HepG2 (cell line): ENCODE measurements around the gene GDE1. TPM values are rescaled to one million over a fixed set of nuclear protein-coding genes. Genes with fewer than 3 reads are reported as not detected.

Source experiments
- AHR ChIP-seq: IDR thresholded peaks from 2 replicates; pipeline ENCODE4 v1.6.1; 2018; ENCODE audit warnings: missing genetic modification reagents, missing compliant biosample characterization
- CEBPB ChIP-seq: IDR thresholded peaks from 2 replicates; pipeline ENCODE4 v1.6.1; 2011; ENCODE audit warnings: low read depth, low read length, improper control_type of control experiment, borderline replicate concordance
- EP300 ChIP-seq, 3 experiments: sonication (generic) in 1 of 3; formaldehyde crosslinking in 1 of 3; IDR thresholded peaks; 2 replicates each; pipeline versions ENCODE4 v1.5.1 to v1.6.1; 2011 to 2020; ENCODE audit warnings: low read depth in 2 of 3, low read length in 2 of 3, borderline replicate concordance in 1 of 3, improper control_type of control experiment in 1 of 3, mild to moderate bottlenecking in 1 of 3, missing genetic modification reagents in 1 of 3, moderate library complexity in 1 of 3
- ERF ChIP-seq: IDR thresholded peaks from 2 replicates; pipeline ENCODE4 v1.6.1; 2018; ENCODE audit warnings: missing biosample characterization, missing genetic modification reagents
- FOXJ3 ChIP-seq: sonication (generic); formaldehyde crosslinking; IDR thresholded peaks from 2 replicates; pipeline ENCODE4 v1.4.0; 2020; ENCODE audit warnings: missing genetic modification reagents, mild to moderate bottlenecking, borderline replicate concordance
- HINFP ChIP-seq: sonication (generic); formaldehyde crosslinking; IDR thresholded peaks from 2 replicates; pipeline ENCODE4 v1.4.0; 2020; ENCODE audit warnings: low read depth, mild to moderate bottlenecking, missing genetic modification reagents
- MEIS1 ChIP-seq: sonication (generic); formaldehyde crosslinking; IDR thresholded peaks from 2 replicates; pipeline ENCODE4 v1.9.0; 2021; ENCODE audit warnings: mild to moderate bottlenecking, missing genetic modification reagents, moderate library complexity, borderline replicate concordance
- MTA1 ChIP-seq: sonication (generic); formaldehyde crosslinking; IDR thresholded peaks from 2 replicates; pipeline ENCODE4 v1.4.0; 2020; ENCODE audit warnings: missing genetic modification reagents, mild to moderate bottlenecking, borderline replicate concordance
- MZF1 ChIP-seq: sonication (generic); formaldehyde crosslinking; IDR thresholded peaks from 2 replicates; pipeline ENCODE4 v1.8.1; 2023; ENCODE audit warnings: mild to moderate bottlenecking, missing genetic modification reagents, borderline replicate concordance
- SIN3A ChIP-seq: IDR thresholded peaks from 2 replicates; pipeline ENCODE4 v1.6.1; 2011; ENCODE audit warnings: low read depth, mild to moderate bottlenecking, control low read depth, low read length, borderline replicate concordance
- ZFP82 ChIP-seq: sonication (generic); formaldehyde crosslinking; IDR thresholded peaks from 2 replicates; pipeline ENCODE4 v1.5.1; 2020; ENCODE audit warnings: mild to moderate bottlenecking, missing genetic modification reagents, borderline replicate concordance
- ZNF138 ChIP-seq: sonication (generic); formaldehyde crosslinking; IDR thresholded peaks from 2 replicates; pipeline ENCODE4 v1.5.0; 2020; ENCODE audit warnings: mild to moderate bottlenecking, low read depth, missing genetic modification reagents
- ZNF160 ChIP-seq: sonication (generic); formaldehyde crosslinking; IDR thresholded peaks from 2 replicates; pipeline ENCODE4 v1.8.0; 2022; ENCODE audit warnings: mild to moderate bottlenecking, inconsistent platforms, missing genetic modification reagents
- ZNF775 ChIP-seq: sonication (generic); formaldehyde crosslinking; IDR thresholded peaks from 2 replicates; pipeline ENCODE4 v1.4.0; 2020; ENCODE audit warnings: missing genetic modification reagents, mild to moderate bottlenecking, moderate library complexity, borderline replicate concordance
- polyA plus RNA-seq, 8 experiments: library from polyadenylated mRNA; depleted of rRNA in 3 of 8; stranded (reverse) in 7 of 8; unstranded in 1 of 8; fragments of >200 nt; fragmentation: Illumina TruSeq in 4 of 8; extraction: Trizol in 4 of 8; gene quantifications; 2 replicates each; pipeline versions ENCODE4 v1.2.1 to v1.2.3, GENCODE V29; 2011 to 2016; ENCODE audit warnings: low read depth in 4 of 8, missing spikeins in 1 of 8, mixed read lengths in 1 of 8; ENCODE audit not compliant: insufficient read depth in 1 of 8
- total RNA-seq, 5 experiments: library from RNA; depleted of rRNA; stranded (reverse); fragments of >200 nt; fragmentation: Illumina TruSeq; extraction: Trizol; gene quantifications; 2 replicates each; pipeline ENCODE4 v1.2.3, GENCODE V29; 2016; ENCODE audit warnings: low read depth in 1 of 5
- TF ChIP-seq, protein P1 (sequence below): sonication (generic); formaldehyde crosslinking; IDR thresholded peaks from 2 replicates; pipeline ENCODE4 v1.4.0; 2020; ENCODE audit warnings: missing genetic modification reagents, mild to moderate bottlenecking, borderline replicate concordance
- TF ChIP-seq, protein P2 (sequence below): sonication (generic); formaldehyde crosslinking; IDR thresholded peaks from 2 replicates; pipeline ENCODE4 v1.4.0; 2020; ENCODE audit warnings: missing genetic modification reagents

GDE1 gene
- total and polyA plus RNA-seq, 2 of the 13 experiments (the other 11 are each of a cell fraction or from before 2014, with no cell fraction given): 35.9 to 59.0 TPM

GRCh38 chr16:19523559-19524355 lies 1.9 kb upstream of the GDE1 start, which contains the start of gene CCP110 (continued):
- no peak for TF ChIP-seq EP300 (IDR thresholded peaks at IDR 0.05; ENCODE audit: low read depth in 2 of 2, low read length in 2 of 2)
- TF ChIP-seq EP300 (CRISPR knock-in tag; IDR thresholded peaks at IDR 0.05; ENCODE audit: borderline replicate concordance): peak; percentile 49; the same call in 1 of the 2 replicates
- peak; percentile 88; the same call in 1 of the 2 replicates for TF ChIP-seq MEIS1 (CRISPR knock-in tag)
- TF ChIP-seq CEBPB: peak; percentile 23; the same call in 1 of the 2 replicates
- no peak; the same call in none of the 2 replicates for TF ChIP-seq AHR
- TF ChIP-seq MZF1 (CRISPR knock-in tag): no peak
- peak; percentile 75; the same call in 1 of the 2 replicates for TF ChIP-seq ZNF138 (CRISPR knock-in tag)
- peak; percentile 96 for TF ChIP-seq SIN3A
- TF ChIP-seq, protein P1, sequence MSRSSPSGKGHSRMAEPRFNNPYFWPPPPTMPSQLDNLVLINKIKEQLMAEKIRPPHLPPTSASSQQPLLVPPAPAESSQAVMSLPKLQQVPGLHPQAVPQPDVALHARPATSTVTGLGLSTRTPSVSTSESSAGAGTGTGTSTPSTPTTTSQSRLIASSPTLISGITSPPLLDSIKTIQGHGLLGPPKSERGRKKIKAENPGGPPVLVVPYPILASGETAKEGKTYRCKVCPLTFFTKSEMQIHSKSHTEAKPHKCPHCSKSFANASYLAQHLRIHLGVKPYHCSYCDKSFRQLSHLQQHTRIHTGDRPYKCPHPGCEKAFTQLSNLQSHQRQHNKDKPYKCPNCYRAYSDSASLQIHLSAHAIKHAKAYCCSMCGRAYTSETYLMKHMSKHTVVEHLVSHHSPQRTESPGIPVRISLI: peak; percentile 34; the same call in 1 of the 2 replicates
- TF ChIP-seq, protein P2, sequence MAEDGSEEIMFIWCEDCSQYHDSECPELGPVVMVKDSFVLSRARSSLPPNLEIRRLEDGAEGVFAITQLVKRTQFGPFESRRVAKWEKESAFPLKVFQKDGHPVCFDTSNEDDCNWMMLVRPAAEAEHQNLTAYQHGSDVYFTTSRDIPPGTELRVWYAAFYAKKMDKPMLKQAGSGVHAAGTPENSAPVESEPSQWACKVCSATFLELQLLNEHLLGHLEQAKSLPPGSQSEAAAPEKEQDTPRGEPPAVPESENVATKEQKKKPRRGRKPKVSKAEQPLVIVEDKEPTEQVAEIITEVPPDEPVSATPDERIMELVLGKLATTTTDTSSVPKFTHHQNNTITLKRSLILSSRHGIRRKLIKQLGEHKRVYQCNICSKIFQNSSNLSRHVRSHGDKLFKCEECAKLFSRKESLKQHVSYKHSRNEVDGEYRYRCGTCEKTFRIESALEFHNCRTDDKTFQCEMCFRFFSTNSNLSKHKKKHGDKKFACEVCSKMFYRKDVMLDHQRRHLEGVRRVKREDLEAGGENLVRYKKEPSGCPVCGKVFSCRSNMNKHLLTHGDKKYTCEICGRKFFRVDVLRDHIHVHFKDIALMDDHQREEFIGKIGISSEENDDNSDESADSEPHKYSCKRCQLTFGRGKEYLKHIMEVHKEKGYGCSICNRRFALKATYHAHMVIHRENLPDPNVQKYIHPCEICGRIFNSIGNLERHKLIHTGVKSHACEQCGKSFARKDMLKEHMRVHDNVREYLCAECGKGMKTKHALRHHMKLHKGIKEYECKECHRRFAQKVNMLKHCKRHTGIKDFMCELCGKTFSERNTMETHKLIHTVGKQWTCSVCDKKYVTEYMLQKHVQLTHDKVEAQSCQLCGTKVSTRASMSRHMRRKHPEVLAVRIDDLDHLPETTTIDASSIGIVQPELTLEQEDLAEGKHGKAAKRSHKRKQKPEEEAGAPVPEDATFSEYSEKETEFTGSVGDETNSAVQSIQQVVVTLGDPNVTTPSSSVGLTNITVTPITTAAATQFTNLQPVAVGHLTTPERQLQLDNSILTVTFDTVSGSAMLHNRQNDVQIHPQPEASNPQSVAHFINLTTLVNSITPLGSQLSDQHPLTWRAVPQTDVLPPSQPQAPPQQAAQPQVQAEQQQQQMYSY (CRISPR knock-in tag): no peak
- TF ChIP-seq ZFP82: no peak
- TF ChIP-seq HINFP (CRISPR knock-in tag): peak; percentile 89
- TF ChIP-seq ZNF775 (CRISPR knock-in tag): peak; percentile 51; the same call in 1 of the 2 replicates
- no peak for TF ChIP-seq FOXJ3
- no peak for TF ChIP-seq ZNF160
- peak; percentile 93 for TF ChIP-seq ERF
- TF ChIP-seq MTA1 (CRISPR knock-in tag): peak; percentile 87
